CD4-positive, alpha-beta memory T cell (primary cell): ENCODE results near the gene MIEF1. TPM values are rescaled to one million over a fixed set of nuclear protein-coding genes. Genes with fewer than 3 reads are reported as not detected.
A peak's percentile ranks its signal among the peaks of the same experiment; 100 is the strongest.
"Not testable (repeated sequence)": the region's sequence is repeated elsewhere in the genome, so short reads cannot be mapped to it uniquely, and the experiment has no call there.

ENCODE experiments used
- CTCF ChIA-PET: fragments of 350-600 bp; sonication (Branson Sonifier 250); formaldehyde crosslinking; loops from one replicate; lab custom pipeline; 2021; ENCODE audit warnings: inconsistent platforms; ENCODE audit not compliant: partially characterized antibody; lab: Charles Lee
- POLR2A ChIA-PET: fragments of 350-600 bp; sonication (Branson Sonifier 250); formaldehyde crosslinking; loops from one replicate; lab custom pipeline; 2021; ENCODE audit not compliant: partially characterized antibody; lab: Charles Lee
- DNase-seq, 5 donors: peaks; one replicate each; pipeline versions ENCODE4 v3.0.0 to v3.0.0-alpha.2; 2020 to 2022; ENCODE audit warnings: mixed read lengths in 1 of 5
- H3K27ac ChIP-seq: one replicate; pipeline ENCODE4 v1.7.0; 2013; ENCODE audit warnings: low read depth, low read length
- H3K27me3 ChIP-seq: 2 replicates; pipeline ENCODE4 v1.7.0; 2013; ENCODE audit warnings: mild to moderate bottlenecking, low read length, moderate library complexity; ENCODE audit not compliant: insufficient read depth
- H3K36me3 ChIP-seq: 2 replicates; pipeline ENCODE4 v1.7.0; 2013; ENCODE audit warnings: mild to moderate bottlenecking, low read length, moderate library complexity; ENCODE audit not compliant: insufficient read depth
- H3K4me1 ChIP-seq: 2 replicates; pipeline ENCODE4 v1.7.0; 2013; ENCODE audit warnings: mild to moderate bottlenecking, low read length, moderate library complexity; ENCODE audit not compliant: insufficient read depth
- H3K4me3 ChIP-seq, 2 donors: one replicate each; pipeline ENCODE4 v1.7.0; 2013; ENCODE audit warnings: low read length in 2 of 2, mild to moderate bottlenecking in 1 of 2
- H3K9me3 ChIP-seq, 2 donors: one replicate each; pipeline ENCODE4 v1.7.0; 2013; ENCODE audit warnings: low read length in 2 of 2, control low read depth in 1 of 2; ENCODE audit not compliant: control insufficient read depth in 1 of 2
- H3K27ac Mint-ChIP-seq, 7 donors: one replicate each; pipeline ENCODE4 v1.8.0; 2020 to 2021; ENCODE audit warnings: mixed read lengths in 7 of 7, mild to moderate bottlenecking in 6 of 7, inconsistent platforms in 3 of 7, moderate library complexity in 3 of 7
- H3K27me3 Mint-ChIP-seq, 2 donors: one replicate each; pipeline ENCODE4 v1.8.0; 2020 to 2021; ENCODE audit warnings: mixed read lengths in 2 of 2
- H3K36me3 Mint-ChIP-seq, 2 donors: one replicate each; pipeline ENCODE4 v1.8.0; 2020 to 2021; ENCODE audit warnings: mixed read lengths in 2 of 2, inconsistent platforms in 1 of 2, mild to moderate bottlenecking in 1 of 2
- H3K4me1 Mint-ChIP-seq, 4 donors: one replicate each; pipeline ENCODE4 v1.8.0; 2020 to 2021; ENCODE audit warnings: mixed read lengths in 4 of 4, mild to moderate bottlenecking in 1 of 4
- H3K4me3 Mint-ChIP-seq, 8 donors: one replicate each; pipeline ENCODE4 v1.8.0; 2020 to 2021; ENCODE audit warnings: mixed read lengths in 8 of 8, mild to moderate bottlenecking in 7 of 8, moderate library complexity in 6 of 8, inconsistent platforms in 3 of 8
- H3K9me3 Mint-ChIP-seq, 8 donors: one replicate each; pipeline ENCODE4 v1.8.0; 2020 to 2021; ENCODE audit warnings: mixed read lengths in 8 of 8, mild to moderate bottlenecking in 5 of 8, inconsistent platforms in 3 of 8, moderate library complexity in 1 of 8
- intact Hi-C: fragments of 100-400 bp; cut with micrococcal nuclease; formaldehyde crosslinking; loops from one replicate; pipeline ENCODE4 v1.15.1; 2023
- polyA plus RNA-seq, 2 donors: library from polyadenylated mRNA; unstranded; fragments of 300-500 nt; fragmentation: Illumina TruSeq; gene quantifications; one replicate each; pipeline ENCODE4 v1.2.3, GENCODE V29; 2021
- total RNA-seq, 2 experiments: library from RNA; stranded (reverse); gene quantifications; one replicate each; pipeline ENCODE4 v1.2.3, GENCODE V29; 2021

The MIEF1 gene
- total and polyA plus RNA-seq, 4 experiments from 2014 or later: 15.4 to 44.3 (median 34.0) TPM

- no peaks in the 10 kb centered on the region for H3K9me3 ChIP-seq
- Mint-ChIP-seq H3K36me3 (peaks cover 17 to 34% of the 10 kb centered on the region in 2 donors), H3K27ac (peak overlapping the region; percentile 70 to 98 (median 89)), H3K4me3 (peak overlapping the region; percentile 95 to 99 (median 96)), H3K9me3 (no peaks in the 10 kb centered on the region), H3K4me1 (peaks cover 13 to 51% (median 34%) of the 10 kb centered on the region in 4 donors), H3K27me3 (no peaks in the 10 kb centered on the region)
- peaks cover 32% of the 10 kb centered on the region for H3K36me3 ChIP-seq
- CTCF ChIA-PET: interaction anchor here (0.9 to 3.7 kb wide), 6 partner anchors 10 to 522 kb away, joined by 3 to 17 read pairs (median 8); partner anchors contain the start of gene TAB1
- POLR2A ChIA-PET: interaction anchor here (1.0 to 5.5 kb wide), 10 partner anchors 10 to 675 kb away, joined by 3 to 125 read pairs (median 10); partner anchors contain the start of genes ATF4, RPL3, RPS19BP1 and TNRC6B
- H3K4me3 ChIP-seq: peak overlapping the region; percentile 63 to 66
- intact Hi-C loops: loop anchor here (1.0 to 2.0 kb wide), 3 partner anchors 17 to 104 kb away; partner anchors contain the start of genes ATF4, RPS19BP1 and TAB1
- H3K27me3 ChIP-seq: no peaks in the 10 kb centered on the region
- DNase-seq: no peak
- peak overlapping the region; percentile 70 for H3K27ac ChIP-seq
- H3K4me1 ChIP-seq: peaks cover 31% of the 10 kb centered on the region
These were observed 809 bp downstream of the MIEF1 start for GRCh38 chr22:39502789-39503409.

GRCh38 chr22:39503630-39504029 is 1.5 kb downstream of the MIEF1 start:
- Histone ChIP-seq H3K4me1 (peaks cover 31% of the 10 kb centered on the region), H3K9me3 (no peaks in the 10 kb centered on the region), H3K36me3 (peaks cover 32% of the 10 kb centered on the region), H3K27me3 (no peaks in the 10 kb centered on the region), H3K27ac (peak overlapping the region; percentile 70), H3K4me3 (peak overlapping the region in 1 of 2 donors; percentile 63)
- ChIA-PET CTCF (interaction anchor here (0.9 to 3.7 kb wide), 4 partner anchors 14 to 521 kb away, joined by 3 to 17 read pairs (median 4); partner anchors contain the start of gene TAB1), POLR2A (interaction anchor here (1.4 to 5.5 kb wide), 7 partner anchors 13 to 540 kb away, joined by 3 to 125 read pairs (median 15); partner anchors contain the start of genes ATF4, RPL3 and RPS19BP1)
- no peaks in the 10 kb centered on the region for H3K9me3 Mint-ChIP-seq
- H3K27me3 Mint-ChIP-seq: no peaks in the 10 kb centered on the region
- H3K4me1 Mint-ChIP-seq: peaks cover 18 to 58% (median 40%) of the 10 kb centered on the region in 4 donors
- DNase-seq: no peak
- H3K36me3 Mint-ChIP-seq: peaks cover 23 to 39% of the 10 kb centered on the region in 2 donors
- H3K4me3 Mint-ChIP-seq: peak overlapping the region; percentile 60 to 99 (median 96)
- intact Hi-C loops: loop anchor here (2.0 kb wide), 1 partner anchor 105 kb away; the partner anchor contains the start of gene TAB1
- peak overlapping the region; percentile 1 to 98 (median 70) for H3K27ac Mint-ChIP-seq

GRCh38 chr22:39504071-39504470 is 2.0 kb downstream of the MIEF1 start:
- no peak overlapping the region for H3K27ac ChIP-seq
- peaks cover 31% of the 10 kb centered on the region for H3K4me1 ChIP-seq
- Mint-ChIP-seq H3K27ac (peak overlapping the region in 3 of 7 donors; percentile 6 to 78 (median 32)), H3K27me3 (no peaks in the 10 kb centered on the region), H3K4me1 (peaks cover 19 to 60% (median 42%) of the 10 kb centered on the region in 4 donors), H3K4me3 (peak overlapping the region in 5 of 8 donors; percentile 60 to 97 (median 96)), H3K9me3 (no peaks in the 10 kb centered on the region), H3K36me3 (peaks cover 25 to 42% of the 10 kb centered on the region in 2 donors)
- ChIA-PET CTCF (interaction anchor here (1.2 to 3.7 kb wide), 3 partner anchors 13 to 520 kb away, joined by 3 to 17 read pairs (median 6); no protein-coding TSS in a partner anchor), POLR2A (interaction anchor here (1.4 to 5.5 kb wide), 3 partner anchors 19 to 540 kb away, joined by 3 to 125 read pairs (median 38); partner anchors contain the start of gene ATF4)
- no peaks in the 10 kb centered on the region for H3K27me3 ChIP-seq
- H3K9me3 ChIP-seq: no peaks in the 10 kb centered on the region
- H3K36me3 ChIP-seq: peaks cover 33% of the 10 kb centered on the region
- intact Hi-C loops: no loop called here
- DNase-seq: no peak
- H3K4me3 ChIP-seq: no peak overlapping the region

- H3K4me1 ChIP-seq: peaks cover 27% of the 10 kb centered on the region
- POLR2A ChIA-PET: interaction anchor here (0.9 to 1.5 kb wide), 2 partner anchors 13 to 19 kb away, joined by 3 read pairs; partner anchors contain the start of gene ATF4
- not testable (repeated sequence) for H3K9me3 Mint-ChIP-seq
These were observed 4.9 kb downstream of the MIEF1 start for GRCh38 chr22:39507021-39507420.

GRCh38 chr22:39508393-39508792 is 6.3 kb downstream of the MIEF1 start:
- ChIA-PET POLR2A (interaction anchor here (1.5 kb wide), 1 partner anchor 17 kb away, joined by 3 read pairs; no protein-coding TSS in a partner anchor), CTCF (interaction anchor here (0.8 to 3.0 kb wide), 5 partner anchors 8 to 21 kb away, joined by 4 to 10 read pairs (median 6); no protein-coding TSS in a partner anchor)
- Histone ChIP-seq H3K4me1 (peaks cover 20% of the 10 kb centered on the region), H3K36me3 (peaks cover 66% of the 10 kb centered on the region), H3K4me3 (no peak overlapping the region), H3K27ac (no peak overlapping the region), H3K9me3 (no peaks in the 10 kb centered on the region), H3K27me3 (no peaks in the 10 kb centered on the region)
- H3K4me3 Mint-ChIP-seq: no peak overlapping the region
- H3K4me1 Mint-ChIP-seq: peaks cover 26 to 46% (median 34%) of the 10 kb centered on the region in 4 donors
- peaks cover 49 to 77% of the 10 kb centered on the region in 2 donors for H3K36me3 Mint-ChIP-seq
- intact Hi-C loops: no loop called here
- H3K9me3 Mint-ChIP-seq: no peaks in the 10 kb centered on the region
- peak overlapping the region in 2 of 7 donors; percentile 41 to 58 for H3K27ac Mint-ChIP-seq
- no peak for DNase-seq
- H3K27me3 Mint-ChIP-seq: no peaks in the 10 kb centered on the region

More at GRCh38 chr22:39507021-39507420, 4.9 kb downstream of the MIEF1 start:
- H3K4me3 ChIP-seq, DNase-seq, H3K27me3 Mint-ChIP-seq, H3K9me3 ChIP-seq, H3K27me3 ChIP-seq, H3K27ac ChIP-seq, intact Hi-C loops, H3K4me3 Mint-ChIP-seq: not testable (repeated sequence)
- H3K27ac Mint-ChIP-seq: peak overlapping the region in 1 of 7 donors; percentile 52
- peaks cover 28 to 58% (median 40%) of the 10 kb centered on the region in 4 donors for H3K4me1 Mint-ChIP-seq
- H3K36me3 Mint-ChIP-seq: peaks cover 43 to 68% of the 10 kb centered on the region in 2 donors
- CTCF ChIA-PET: interaction anchor here (1.3 to 1.7 kb wide), 5 partner anchors 10 to 22 kb away, joined by 3 to 9 read pairs (median 5); partner anchors contain the start of gene ATF4
- H3K36me3 ChIP-seq: peaks cover 59% of the 10 kb centered on the region

GRCh38 chr22:39510529-39511149 is 8.5 kb downstream of the MIEF1 start:
- H3K4me3 Mint-ChIP-seq: no peak overlapping the region

More at GRCh38 chr22:39510529-39511149, 8.5 kb downstream of the MIEF1 start:
- no peak for DNase-seq
- ChIA-PET CTCF (interaction anchor here (3.0 to 9.5 kb wide), 3 partner anchors 13 to 19 kb away, joined by 10 to 73 read pairs (median 10); no protein-coding TSS in a partner anchor), POLR2A (interaction anchor here (1.4 to 3.3 kb wide), 2 partner anchors 10 to 18 kb away, joined by 3 to 17 read pairs; partner anchors contain the start of gene ATF4)
- H3K4me1 Mint-ChIP-seq: peaks cover 20 to 40% (median 27%) of the 10 kb centered on the region in 4 donors
- H3K27me3 Mint-ChIP-seq: no peaks in the 10 kb centered on the region
- Histone ChIP-seq H3K4me3 (no peak overlapping the region), H3K27me3 (no peaks in the 10 kb centered on the region), H3K27ac (no peak overlapping the region), H3K36me3 (peaks cover 70% of the 10 kb centered on the region), H3K4me1 (peaks cover 13% of the 10 kb centered on the region), H3K9me3 (no peaks in the 10 kb centered on the region)
- H3K27ac Mint-ChIP-seq: peak overlapping the region in 1 of 7 donors; percentile 60
- intact Hi-C loops: no loop called here
- peaks cover 62 to 82% of the 10 kb centered on the region in 2 donors for H3K36me3 Mint-ChIP-seq
- no peaks in the 10 kb centered on the region for H3K9me3 Mint-ChIP-seq
